ENCODE data around the gene CXorf65. TPM values are rescaled to one million over a fixed set of nuclear protein-coding genes. Genes with fewer than 3 reads are reported as not detected.

The CXorf65 gene
- total and polyA plus RNA-seq, 8 donors: 0.43 TPM; not detected in 7

DNA sequence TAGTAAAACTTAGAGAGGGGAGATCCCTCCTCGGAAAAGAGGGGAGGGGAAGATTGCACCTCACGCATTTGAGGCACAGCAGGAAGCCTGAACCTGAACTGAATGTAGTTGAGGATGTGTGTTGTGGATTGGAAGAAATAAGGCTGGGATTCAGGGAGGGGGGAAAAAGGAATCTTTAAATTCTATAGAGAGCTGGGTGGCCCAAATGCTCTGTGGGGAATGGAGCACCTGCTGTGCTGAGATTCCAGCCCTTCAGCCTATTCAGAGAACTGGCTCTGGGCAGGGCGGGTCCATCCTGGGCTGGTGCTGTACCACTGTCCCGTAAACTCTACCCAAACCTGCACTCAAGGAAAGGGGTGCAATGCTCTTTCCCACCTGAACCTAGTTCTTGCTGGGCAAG lies 6.8 kb downstream of the CXorf65 start:
- 46 to 92% (median 84%) methylated on average over 2 to 4 of the region's 4 CpGs for WGBS, 5 donors
- H3K36me3 ChIP-seq: peaks cover 0 to 7% (median 0%) of the 10 kb centered on the region in 4 donors
- DNase-seq: no peak
- no peaks in the 10 kb centered on the region for H3K27me3 ChIP-seq
- H3K9me3 ChIP-seq: no peaks in the 10 kb centered on the region
- intact Hi-C loops (cut with DNase I; ENCODE audit: low total_unique reads): no loop called here
- no peak for TF ChIP-seq POLR2A (IDR thresholded peaks at IDR 0.05)
- TF ChIP-seq, protein P1, sequence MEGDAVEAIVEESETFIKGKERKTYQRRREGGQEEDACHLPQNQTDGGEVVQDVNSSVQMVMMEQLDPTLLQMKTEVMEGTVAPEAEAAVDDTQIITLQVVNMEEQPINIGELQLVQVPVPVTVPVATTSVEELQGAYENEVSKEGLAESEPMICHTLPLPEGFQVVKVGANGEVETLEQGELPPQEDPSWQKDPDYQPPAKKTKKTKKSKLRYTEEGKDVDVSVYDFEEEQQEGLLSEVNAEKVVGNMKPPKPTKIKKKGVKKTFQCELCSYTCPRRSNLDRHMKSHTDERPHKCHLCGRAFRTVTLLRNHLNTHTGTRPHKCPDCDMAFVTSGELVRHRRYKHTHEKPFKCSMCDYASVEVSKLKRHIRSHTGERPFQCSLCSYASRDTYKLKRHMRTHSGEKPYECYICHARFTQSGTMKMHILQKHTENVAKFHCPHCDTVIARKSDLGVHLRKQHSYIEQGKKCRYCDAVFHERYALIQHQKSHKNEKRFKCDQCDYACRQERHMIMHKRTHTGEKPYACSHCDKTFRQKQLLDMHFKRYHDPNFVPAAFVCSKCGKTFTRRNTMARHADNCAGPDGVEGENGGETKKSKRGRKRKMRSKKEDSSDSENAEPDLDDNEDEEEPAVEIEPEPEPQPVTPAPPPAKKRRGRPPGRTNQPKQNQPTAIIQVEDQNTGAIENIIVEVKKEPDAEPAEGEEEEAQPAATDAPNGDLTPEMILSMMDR (IDR thresholded peaks at IDR 0.05): no peak
- no peak for TF ChIP-seq EP300 (IDR thresholded peaks at IDR 0.05)
- TF ChIP-seq POLR2AphosphoS5 (IDR thresholded peaks at IDR 0.05): no peak
- H3K4me1 ChIP-seq: peaks cover 4 to 40% (median 26%) of the 10 kb centered on the region in 4 donors
- H3K27ac ChIP-seq: no peak overlapping the region
- H3K4me3 ChIP-seq: no peak overlapping the region

DNA sequence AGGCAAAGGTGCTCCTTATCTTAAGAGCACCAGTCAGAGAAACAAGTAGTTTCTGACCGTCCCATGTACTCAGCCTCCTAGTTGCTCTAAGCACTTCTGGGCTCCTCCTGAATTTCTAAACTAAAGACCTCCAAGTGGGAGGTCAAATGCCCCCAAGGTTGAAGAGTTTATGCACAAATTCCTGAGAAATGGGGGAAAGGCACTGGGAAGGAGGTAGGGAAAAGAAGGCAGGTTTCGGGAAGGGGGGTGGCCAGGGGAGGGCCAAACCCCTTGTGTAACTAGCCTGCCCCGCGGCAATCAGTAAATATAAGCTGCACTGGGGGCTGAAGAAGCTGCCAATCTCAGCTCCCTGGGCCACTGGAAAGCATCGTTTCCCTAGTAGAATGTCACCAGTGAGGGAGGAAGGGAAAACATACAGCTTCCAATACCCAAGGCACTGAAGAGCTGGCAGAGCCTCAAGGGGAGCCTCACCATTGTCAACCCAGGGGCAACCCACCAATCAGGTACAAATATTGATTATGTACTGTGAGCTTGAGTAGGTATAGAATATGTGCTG lies 7.5 kb downstream of the CXorf65 start:
- WGBS, 5 donors: 35 to 63% (median 43%) methylated on average over 5 of the region's 5 CpGs
- intact Hi-C loops (cut with DNase I; ENCODE audit: low total_unique reads): no loop called here
- H3K9me3 ChIP-seq: no peaks in the 10 kb centered on the region
- peak in 1 of 2 donors; percentile 9 for DNase-seq
- H3K27me3 ChIP-seq: no peaks in the 10 kb centered on the region
- no peak overlapping the region for H3K4me3 ChIP-seq
- TF ChIP-seq, protein P1 (IDR thresholded peaks at IDR 0.05): no peak
- TF ChIP-seq POLR2A (IDR thresholded peaks at IDR 0.05) (no peak), POLR2AphosphoS5 (IDR thresholded peaks at IDR 0.05) (no peak), EP300 (IDR thresholded peaks at IDR 0.05) (no peak)
- peaks cover 0 to 7% (median 0%) of the 10 kb centered on the region in 4 donors for H3K36me3 ChIP-seq
- H3K27ac ChIP-seq: no peak overlapping the region
- H3K4me1 ChIP-seq: peaks cover 4 to 39% (median 24%) of the 10 kb centered on the region in 4 donors

- peak; percentile 60 to 78 for DNase-seq
- intact Hi-C loops (cut with DNase I; ENCODE audit: low total_unique reads): no loop called here
- no peak for TF ChIP-seq EP300 (IDR thresholded peaks at IDR 0.05)
- no peak for TF ChIP-seq POLR2A (IDR thresholded peaks at IDR 0.05)
- TF ChIP-seq POLR2AphosphoS5 (IDR thresholded peaks at IDR 0.05): no peak
- TF ChIP-seq, protein P1 (IDR thresholded peaks at IDR 0.05): peak in 3 of 7 experiments; percentile 29 to 58 (median 36)
- H3K9me3 ChIP-seq: no peaks in the 10 kb centered on the region
- H3K36me3 ChIP-seq: peaks cover 0 to 7% (median 0%) of the 10 kb centered on the region in 4 donors
- peaks cover 0 to 32% (median 21%) of the 10 kb centered on the region in 4 donors for H3K4me1 ChIP-seq
- no peak overlapping the region for H3K27ac ChIP-seq
- WGBS, 5 donors: 7 to 25% (median 13%) methylated on average over 2 of the region's 2 CpGs
- no peaks in the 10 kb centered on the region for H3K27me3 ChIP-seq
- H3K4me3 ChIP-seq: no peak overlapping the region
Measured at GRCh38 chrX:71098302-71098701, 8.2 kb downstream of the CXorf65 start.

DNA sequence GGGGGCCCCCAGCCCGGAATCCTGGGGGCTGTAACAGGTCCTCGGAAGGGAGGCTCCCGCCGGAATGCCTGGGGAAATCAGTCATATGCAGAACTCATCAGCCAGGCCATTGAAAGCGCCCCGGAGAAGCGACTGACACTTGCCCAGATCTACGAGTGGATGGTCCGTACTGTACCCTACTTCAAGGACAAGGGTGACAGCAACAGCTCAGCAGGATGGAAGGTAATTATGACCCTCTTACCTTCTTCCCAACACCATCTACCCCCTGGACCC lies 9.8 kb downstream of the CXorf65 start:
- Histone ChIP-seq H3K4me1 (peaks cover 0 to 27% (median 21%) of the 10 kb centered on the region in 4 donors), H3K9me3 (no peaks in the 10 kb centered on the region), H3K4me3 (peak overlapping the region; percentile 49 to 59 (median 55)), H3K27me3 (no peaks in the 10 kb centered on the region), H3K27ac (peak overlapping the region in 3 of 5 donors; percentile 67 to 85 (median 80)), H3K36me3 (peaks cover 0 to 7% (median 0%) of the 10 kb centered on the region in 4 donors)
- 2 to 33% (median 4%) methylated on average over 5 to 9 of the region's 9 CpGs for WGBS, 5 donors
- intact Hi-C loops (cut with DNase I; ENCODE audit: low total_unique reads): no loop called here
- DNase-seq: peak in 1 of 2 donors; percentile 14
- TF ChIP-seq POLR2AphosphoS5 (IDR thresholded peaks at IDR 0.05) (no peak), POLR2A (IDR thresholded peaks at IDR 0.05) (no peak)
- TF ChIP-seq, protein P1 (IDR thresholded peaks at IDR 0.05): no peak

All from stomach (tissue), 9 donors.